Psoas muscle (tissue), 8 donors: ENCODE measurements around the gene HOXD1. TPM values are rescaled to one million over a fixed set of nuclear protein-coding genes. Genes with fewer than 3 reads are reported as not detected.

Experiments used
- ATAC-seq, 4 donors: fragments of 200-7000 bp; cut with Tn5 transposase; one replicate each; pipeline ENCODE4 v1.9.1; 2020; ENCODE audit warnings: moderate library complexity in 3 of 4, mild to moderate bottlenecking in 2 of 4
- DNase-seq, 2 donors: peaks; one replicate each; pipeline ENCODE4 v3.0.0-alpha.2; 2020
- H3K27ac ChIP-seq: fragments of 200-600 bp; one replicate; pipeline ENCODE4 v1.8.0; 2022
- H3K27me3 ChIP-seq, 3 donors: fragments of 200-600 bp in 1 of 3; one replicate each; pipeline versions ENCODE4 v1.6.1 to v1.8.0; 2013 to 2022; ENCODE audit warnings: low read length in 2 of 3, mild to moderate bottlenecking in 2 of 3, moderate library complexity in 1 of 3; ENCODE audit not compliant: insufficient read depth in 3 of 3
- H3K36me3 ChIP-seq, 2 donors: fragments of 200-600 bp in 1 of 2; one replicate each; pipeline versions ENCODE4 v1.6.1 to v1.8.0; 2013 to 2022; ENCODE audit warnings: low read depth in 1 of 2, mild to moderate bottlenecking in 1 of 2, moderate library complexity in 1 of 2; ENCODE audit not compliant: insufficient read depth in 1 of 2
- H3K4me1 ChIP-seq: fragments of 200-600 bp; one replicate; pipeline ENCODE4 v1.8.0; 2022
- H3K4me3 ChIP-seq: fragments of 200-600 bp; one replicate; pipeline ENCODE4 v1.8.0; 2022; ENCODE audit warnings: mild to moderate bottlenecking
- H3K9me3 ChIP-seq: fragments of 200-600 bp; one replicate; pipeline ENCODE4 v1.8.0; 2022
- CTCF ChIP-seq: fragments of 200-600 bp; IDR thresholded peaks from one replicate; pipeline ENCODE4 v1.8.0; 2022; ENCODE audit warnings: antibody characterized with exemption
- WGBS, 3 donors: extraction: QIAGEN DNeasy Blood & Tissue Kit; methylation state at CpG; one replicate each; pipeline versions ENCODE4 v1.1.6 to v1.1.7; 2013; 5-methylcytosine and 5-hydroxymethylcytosine counted together
- intact Hi-C, 2 donors: fragments of 100-400 bp; cut with DNase I; formaldehyde crosslinking; loops; one replicate each; pipeline versions ENCODE4 v1.11.0 to v1.14.2; 2022
- polyA plus RNA-seq, 3 donors: library from polyadenylated mRNA; stranded (reverse); fragments of 200-250 nt; gene quantifications; one replicate each; pipeline ENCODE4 v1.2.3, GENCODE V29; 2013
- total RNA-seq, 4 donors: library from RNA; stranded (reverse); fragmentation: NEBNext Ultra II Directional in 2 of 4; extraction: Animal tissue kit (Norgen Biotek cat#: 25700) in 2 of 4; gene quantifications; one replicate each; pipeline versions ENCODE4 v1.2.1 to v1.2.4, GENCODE V29; 2021 to 2023
- donor health status: healthy with polysubstance abuse.
- donor health status: DM: no; HTN: no; CAD: no; lungs with moderate emphysema.
- donor health status: Bipolar disorder and iron deficiency.
- donor health status: healthy.
- donor health status: DM: yes; HTN: yes; CAD: no.
- donor health status: DM: no; HTN: no; CAD: no.
- donor health status: DM: no; HTN: no; CAD: no.
- donor health status: DM: yes; HTN: yes; CAD: no.

The HOXD1 gene
- total and polyA plus RNA-seq, 7 donors = 0.12 to 0.79 (median 0.16) TPM; not detected in 3

- intact Hi-C loops = no loop called here
- Histone ChIP-seq H3K27ac (no peak overlapping the region), H3K4me3 (no peak overlapping the region), H3K4me1 (no peaks in the 10 kb centered on the region), H3K36me3 (no peaks in the 10 kb centered on the region), H3K9me3 (no peaks in the 10 kb centered on the region), H3K27me3 (peaks cover 0 to 17% (median 3%) of the 10 kb centered on the region in 3 donors)
- DNase-seq (no peak), ATAC-seq (no peak)
- no peak for TF ChIP-seq CTCF
- WGBS, 3 donors = 94 to 100% (median 97%) methylated on average over 1 of the region's 1 CpG
Measured at GRCh38 chr2:176170602-176171305, 17.7 kb upstream of the HOXD1 start.

GRCh38 chr2:176171351-176172006 is 17.0 kb upstream of the HOXD1 start:
- no peak for TF ChIP-seq CTCF
- intact Hi-C loops = no loop called here
- H3K27ac ChIP-seq = no peak overlapping the region
- H3K4me3 ChIP-seq = peak overlapping the region; percentile 5
- H3K36me3 ChIP-seq = no peaks in the 10 kb centered on the region
- no peak for ATAC-seq
- no peaks in the 10 kb centered on the region for H3K4me1 ChIP-seq
- no peak for DNase-seq
- WGBS, 3 donors = 54 to 68% (median 62%) methylated on average over 39 to 51 of the region's 51 CpGs
- H3K27me3 ChIP-seq = peaks cover 0 to 17% (median 3%) of the 10 kb centered on the region in 3 donors
- no peaks in the 10 kb centered on the region for H3K9me3 ChIP-seq

- DNase-seq (no peak), ATAC-seq (no peak)
- 72 to 75% (median 75%) methylated on average over 53 to 60 of the region's 60 CpGs for WGBS, 3 donors
- no peak overlapping the region for H3K27ac ChIP-seq
- no peaks in the 10 kb centered on the region for H3K9me3 ChIP-seq
- peak overlapping the region; percentile 5 for H3K4me3 ChIP-seq
- H3K27me3 ChIP-seq = peaks cover 0 to 23% (median 3%) of the 10 kb centered on the region in 3 donors
- TF ChIP-seq CTCF = no peak
- H3K36me3 ChIP-seq = no peaks in the 10 kb centered on the region
- intact Hi-C loops = no loop called here
- H3K4me1 ChIP-seq = no peaks in the 10 kb centered on the region
Measured at GRCh38 chr2:176172007-176172894, 16.2 kb upstream of the HOXD1 start.

GRCh38 chr2:176172895-176173566 is 15.4 kb upstream of the HOXD1 start:
- intact Hi-C loops = no loop called here
- Histone ChIP-seq H3K27ac (no peak overlapping the region), H3K27me3 (peaks cover 0 to 31% (median 5%) of the 10 kb centered on the region in 3 donors)

More at GRCh38 chr2:176172895-176173566, 15.4 kb upstream of the HOXD1 start:
- Histone ChIP-seq H3K4me3 (peak overlapping the region; percentile 11), H3K36me3 (no peaks in the 10 kb centered on the region), H3K4me1 (no peaks in the 10 kb centered on the region), H3K9me3 (no peaks in the 10 kb centered on the region)
- DNase-seq (no peak), ATAC-seq (no peak)
- 86 to 87% (median 87%) methylated on average over 14 of the region's 14 CpGs for WGBS, 3 donors
- no peak for TF ChIP-seq CTCF
